GM18511 (cell line): ENCODE measurements around the gene CLDN3.

Source experiments
- ATAC-seq: cut with Tn5 transposase; IDR thresholded peaks from one replicate; pipeline ENCODE4 v1.9.1; 2021; ENCODE audit warnings: mild to moderate bottlenecking, moderate library complexity; ENCODE audit not compliant: unreplicated experiment

CLDN3 gene

DNA sequence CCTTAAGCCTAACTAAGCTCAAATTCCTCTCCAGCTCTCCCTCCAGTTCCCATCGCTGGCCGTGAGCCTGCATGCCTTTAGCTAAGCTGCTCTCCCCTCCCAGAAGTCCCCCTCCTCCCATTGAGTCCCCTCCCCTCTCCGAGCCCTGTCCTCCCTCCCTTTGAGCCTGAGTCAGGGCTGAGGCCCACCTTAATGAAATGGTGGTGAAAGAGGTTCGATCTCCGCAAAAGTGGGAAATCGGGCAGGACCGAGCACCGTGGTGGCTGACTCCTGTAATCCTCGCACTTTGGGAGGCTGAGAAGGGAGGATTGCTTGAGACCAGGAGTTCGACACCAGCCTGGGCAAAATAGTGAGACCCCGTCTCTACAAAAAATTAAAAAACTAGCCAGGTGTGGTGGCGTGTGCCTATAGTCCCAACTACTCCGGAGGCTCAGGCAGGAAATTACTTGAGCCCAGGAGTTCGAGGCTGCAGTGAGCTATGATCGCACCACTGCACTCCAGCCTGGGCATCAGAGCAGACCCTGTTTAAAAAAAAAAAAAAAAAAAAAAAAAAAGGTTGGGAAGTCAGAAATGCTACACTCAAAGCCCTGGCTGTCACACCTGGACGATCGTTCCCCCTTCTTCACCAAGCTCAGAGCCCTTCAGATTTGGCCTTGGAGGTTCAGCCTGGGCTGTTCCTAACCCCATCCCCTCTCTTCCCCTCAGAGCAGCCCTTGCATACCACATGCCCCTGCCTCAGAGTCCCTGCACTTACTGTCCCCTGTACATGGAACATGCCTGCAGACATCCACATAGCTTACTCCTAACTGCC lies 995 bp upstream of the CLDN3 start:
- no peak for ATAC-seq

DNA sequence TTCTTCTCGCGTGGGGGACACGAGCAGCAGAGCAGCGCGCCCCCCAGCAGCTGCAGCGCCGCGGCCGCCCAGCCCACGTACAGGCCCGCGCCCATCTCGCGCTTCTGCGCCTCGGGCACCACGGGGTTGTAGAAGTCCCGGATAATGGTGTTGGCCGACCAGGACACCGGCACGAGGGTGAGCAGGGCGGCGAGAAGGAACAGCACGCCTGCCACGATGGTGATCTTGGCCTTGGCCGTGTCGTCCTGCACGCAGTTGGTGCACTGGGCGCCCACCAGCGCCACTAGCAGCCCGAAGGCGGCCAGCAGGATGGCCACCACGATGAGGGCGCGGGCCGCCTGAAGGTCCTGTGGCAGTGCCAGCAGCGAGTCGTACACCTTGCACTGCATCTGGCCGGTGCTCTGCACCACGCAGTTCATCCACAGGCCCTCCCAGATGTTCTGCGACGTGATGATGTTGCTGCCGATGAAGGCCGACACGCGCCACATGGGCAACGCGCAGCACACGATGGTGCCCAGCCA lies 529 bp downstream of the CLDN3 start:
- no peak for ATAC-seq

DNA sequence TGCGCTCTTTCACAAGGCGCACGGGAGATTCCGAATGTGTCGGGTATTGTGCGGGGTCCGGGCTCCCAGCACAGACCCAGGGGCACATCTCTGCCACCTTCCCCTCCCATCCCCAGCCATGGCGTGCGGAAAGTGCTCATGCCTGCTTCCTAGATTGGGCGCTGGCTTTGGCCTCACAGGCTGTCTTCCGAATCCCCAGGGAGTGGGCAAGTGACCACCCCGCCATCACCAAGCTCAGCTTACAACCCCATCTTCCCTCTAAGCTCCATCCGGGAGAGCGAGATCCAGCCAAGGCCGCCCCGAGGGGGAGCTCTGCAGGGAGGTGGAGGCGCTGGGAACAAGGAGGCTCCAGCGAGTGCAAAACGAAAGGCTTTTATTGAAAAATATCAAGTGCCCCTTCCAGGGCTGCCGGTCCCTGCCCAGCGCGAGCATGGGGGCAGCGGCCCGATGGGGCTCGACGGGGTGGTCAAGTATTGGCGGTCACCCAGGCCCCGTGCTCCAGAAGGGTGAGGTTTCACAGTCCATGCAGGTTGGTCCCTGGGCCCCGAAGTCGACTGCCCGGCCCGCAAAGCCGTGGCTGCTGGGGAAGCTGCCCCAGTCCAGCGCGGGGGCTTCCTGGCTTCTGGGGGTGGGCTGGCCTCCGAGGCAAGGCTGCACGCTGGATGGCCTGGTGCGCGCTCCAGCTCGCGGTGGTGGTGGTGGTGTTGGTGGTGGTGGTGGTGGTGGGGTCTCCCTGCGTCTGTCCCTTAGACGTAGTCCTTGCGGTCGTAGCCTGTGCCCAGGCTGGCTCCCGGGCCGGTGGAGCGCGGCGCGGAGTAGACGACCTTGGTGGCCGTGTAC lies 1.2 kb downstream of the CLDN3 start:
- no peak for ATAC-seq

DNA sequence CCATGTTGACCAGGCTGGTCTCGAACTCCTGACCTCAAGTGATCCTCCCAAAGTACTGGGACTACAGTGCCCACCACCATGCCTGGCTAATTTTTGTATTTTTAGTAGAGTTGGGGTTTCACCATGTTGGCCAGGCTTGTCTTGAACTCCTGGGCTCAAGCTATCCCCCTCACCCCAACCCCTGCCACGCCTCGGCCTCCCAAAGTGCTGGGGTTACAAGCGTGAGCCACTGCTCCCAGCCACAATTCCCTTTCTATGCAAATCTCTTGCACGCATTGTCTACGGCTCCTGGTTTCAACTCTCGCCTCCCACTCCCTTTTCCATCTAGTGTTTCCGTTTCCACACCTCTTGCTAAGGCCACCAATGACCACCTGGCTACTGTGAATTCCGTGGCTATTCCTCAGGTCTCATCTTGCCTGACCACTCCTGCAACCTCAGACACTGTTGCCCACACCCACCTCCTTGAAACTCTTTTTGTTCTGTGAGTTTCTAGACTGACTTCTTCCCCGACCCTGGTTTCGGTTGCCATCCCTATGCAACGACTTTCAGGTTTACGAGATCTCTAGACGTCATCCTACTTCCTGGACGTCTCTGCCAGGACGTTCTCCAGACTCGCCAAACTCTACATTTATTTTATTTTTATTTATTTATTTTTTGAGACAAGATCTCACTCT lies 3.4 kb downstream of the CLDN3 start:
- no peak for ATAC-seq

DNA sequence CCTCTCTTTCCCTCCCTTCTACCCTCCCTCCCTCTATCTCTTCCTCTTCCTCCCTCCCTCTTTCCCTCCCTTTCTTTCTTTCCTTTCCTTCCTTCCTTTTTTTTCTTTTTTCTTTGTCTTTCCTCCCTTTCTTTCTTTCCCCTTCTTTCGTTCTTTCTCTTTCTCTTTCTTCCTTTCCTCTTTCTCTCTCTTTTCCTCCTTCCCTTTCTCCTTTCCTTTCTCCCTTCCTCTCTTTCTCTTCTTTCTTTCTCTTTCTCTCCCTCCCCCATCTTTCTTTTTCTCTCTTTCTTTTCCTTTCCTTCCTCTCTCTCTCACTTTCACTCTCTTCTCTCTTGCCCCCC lies 7.4 kb downstream of the CLDN3 start:
- ATAC-seq = no peak

DNA sequence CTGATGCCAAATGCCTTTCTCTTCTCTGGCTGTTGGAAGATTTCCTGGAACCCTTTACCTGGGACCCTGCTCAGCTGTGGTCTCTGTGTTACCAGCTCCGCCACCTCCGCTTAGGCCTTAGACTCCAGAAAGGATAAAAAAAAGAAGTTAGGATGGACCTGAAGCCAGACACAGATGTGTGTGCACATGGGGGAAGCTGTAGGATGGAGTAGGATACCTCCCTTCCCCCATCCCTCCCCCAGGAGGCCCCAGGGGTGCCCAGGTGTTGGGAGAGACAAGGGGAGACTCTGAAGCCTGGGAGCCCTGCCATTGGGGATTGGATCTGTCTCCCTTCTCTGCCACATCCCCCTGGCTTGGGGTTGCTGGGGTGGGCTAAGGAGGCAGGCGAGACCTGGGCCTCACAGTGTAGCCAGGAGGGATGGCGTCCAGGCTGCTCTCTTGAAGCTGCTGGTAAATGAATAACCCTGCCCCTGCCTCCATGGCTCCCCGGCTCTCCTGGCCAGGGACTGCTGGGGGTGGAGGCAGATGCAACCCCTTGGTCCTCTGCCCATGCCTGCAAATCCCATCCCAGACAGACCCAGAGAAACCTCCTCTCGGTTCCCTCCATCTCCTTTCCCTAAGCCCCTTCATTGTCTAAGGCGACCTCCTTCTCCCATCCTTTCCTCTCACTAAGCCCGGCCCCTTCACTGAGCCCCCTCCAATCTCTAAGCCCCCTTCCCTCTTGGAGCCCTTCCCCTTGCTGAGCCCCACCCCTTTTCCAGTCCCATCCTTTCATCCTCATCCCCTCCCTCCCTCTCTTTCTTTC lies 8.0 kb downstream of the CLDN3 start:
- no peak for ATAC-seq

DNA sequence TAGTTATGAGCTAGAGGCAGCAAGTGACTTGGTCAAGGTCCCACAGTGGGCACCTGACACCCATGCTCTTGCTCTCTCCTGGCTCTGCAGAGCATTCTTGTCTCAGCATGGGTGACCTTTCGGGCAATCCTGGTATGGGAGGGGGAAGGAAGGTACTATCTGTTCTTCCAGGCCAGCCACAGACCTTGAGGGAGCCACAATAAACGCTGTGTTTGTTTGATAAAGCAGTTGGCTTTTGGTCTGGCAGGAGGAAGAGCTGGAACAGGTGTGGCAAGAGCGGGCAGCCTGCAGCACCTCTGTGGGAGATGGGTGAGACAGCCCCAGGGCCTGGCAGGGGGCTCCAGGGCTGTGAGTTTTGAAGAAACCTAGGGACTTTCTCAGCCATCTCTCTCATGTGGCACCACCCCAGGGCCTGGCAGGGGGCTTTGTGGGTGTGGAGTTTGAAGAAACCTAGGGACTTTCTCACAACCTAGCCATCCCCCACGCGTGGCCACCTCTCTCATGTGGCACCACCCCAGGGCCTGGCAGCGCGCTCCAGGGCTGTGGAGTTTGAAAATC lies 11.4 kb downstream of the CLDN3 start:
- no peak for ATAC-seq

DNA sequence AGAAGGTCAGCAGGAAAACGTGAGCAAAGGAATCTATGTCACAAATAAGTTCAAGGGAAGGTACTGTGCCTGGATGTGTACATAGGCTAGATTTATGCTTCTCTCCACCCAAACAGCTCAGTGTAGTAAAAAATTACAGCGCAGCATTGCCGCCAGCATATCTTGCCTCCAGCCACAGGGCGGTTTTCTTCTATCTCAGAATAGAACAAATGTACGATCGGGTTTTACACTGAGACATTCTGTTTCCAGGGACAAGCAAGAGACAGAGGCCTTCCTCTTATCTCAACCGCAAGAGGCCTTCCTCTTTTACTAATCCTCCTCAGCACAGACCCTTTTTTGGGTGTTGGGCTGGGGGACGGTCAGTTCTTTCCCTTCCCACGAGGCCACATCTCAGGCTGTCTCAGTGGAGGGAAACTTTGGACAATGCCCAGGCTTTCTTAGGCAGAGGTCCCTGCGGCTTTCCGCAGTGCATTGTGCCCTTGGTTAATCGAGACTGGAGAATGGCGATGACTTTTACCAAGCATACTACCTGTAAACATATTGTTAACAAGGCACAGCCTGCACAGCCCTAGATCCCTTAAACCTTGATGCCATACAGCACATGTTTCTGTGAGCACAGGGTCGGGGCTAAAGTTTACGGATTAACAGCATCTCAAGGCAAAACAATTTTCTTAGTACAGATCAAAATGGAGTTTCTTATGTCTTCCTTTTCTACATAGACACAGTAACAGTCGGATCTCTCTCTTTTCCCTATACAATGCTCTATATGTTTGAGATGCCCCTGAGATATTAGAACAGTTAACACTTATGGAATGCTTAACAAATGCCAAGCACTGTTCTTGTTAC lies 19.9 kb downstream of the CLDN3 start:
- no peak for ATAC-seq

DNA sequence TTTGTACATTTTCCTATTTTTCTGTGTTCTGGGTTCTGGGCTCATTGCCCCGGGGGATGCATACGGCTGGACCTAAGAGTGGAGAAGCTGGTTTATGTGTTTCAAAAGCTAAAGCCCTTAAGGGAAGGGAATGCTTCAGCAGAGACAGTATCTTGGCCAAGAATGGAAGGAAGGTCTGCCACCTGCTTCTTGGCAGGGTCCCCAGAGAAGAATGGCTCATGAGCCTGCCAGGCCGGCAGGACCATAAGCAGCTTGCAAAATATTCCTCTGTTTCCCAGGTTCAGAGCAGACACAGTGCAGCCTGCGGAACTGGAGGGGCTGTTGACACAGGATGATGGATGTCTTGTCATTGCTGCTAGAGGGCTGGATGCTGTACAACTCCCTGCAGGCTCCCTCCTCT lies 23.7 kb downstream of the CLDN3 start:
- no peak for ATAC-seq

DNA sequence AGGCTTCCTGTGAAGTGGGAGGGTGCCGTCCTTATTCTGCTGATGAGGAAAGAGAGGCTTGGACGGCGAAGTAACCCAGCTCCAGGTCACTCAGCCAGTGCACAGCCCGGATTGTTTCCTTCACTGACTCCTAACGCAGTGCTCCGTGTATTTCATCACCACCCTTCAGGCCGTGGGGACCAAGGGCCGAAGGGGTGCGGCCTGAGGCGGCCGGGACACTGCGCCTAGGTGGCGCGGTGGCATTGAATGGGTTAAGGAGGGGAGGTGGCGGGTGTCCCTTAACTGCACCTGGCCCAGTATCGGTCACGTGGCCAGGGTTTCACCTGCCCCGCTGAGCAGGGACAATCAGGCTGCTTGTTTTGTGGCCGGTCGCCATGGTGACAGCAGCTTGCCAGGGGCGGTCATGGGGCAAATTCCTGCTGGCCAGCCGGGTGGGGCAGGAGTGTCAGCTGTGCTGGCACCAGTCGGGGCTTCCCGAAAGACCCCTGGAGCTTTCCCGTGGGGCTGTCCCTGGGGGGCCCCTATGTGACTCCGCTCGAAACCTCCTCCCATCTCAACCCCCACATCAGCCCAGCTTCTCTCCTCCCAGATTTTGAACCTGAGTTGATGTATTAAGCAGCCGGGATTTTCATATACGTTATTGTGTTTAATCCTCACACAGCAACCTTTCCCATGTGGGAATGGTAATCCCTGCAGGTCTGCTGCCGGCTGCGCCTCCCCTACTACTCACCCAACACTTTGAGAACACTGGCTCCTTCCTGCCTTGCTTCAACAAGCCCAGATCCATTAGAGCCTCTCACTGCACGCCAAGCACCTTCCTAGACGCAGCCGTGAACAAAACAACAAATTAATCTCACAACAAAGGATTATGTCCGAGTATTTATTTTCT lies 27.1 kb downstream of the CLDN3 start:
- ATAC-seq = no peak

DNA sequence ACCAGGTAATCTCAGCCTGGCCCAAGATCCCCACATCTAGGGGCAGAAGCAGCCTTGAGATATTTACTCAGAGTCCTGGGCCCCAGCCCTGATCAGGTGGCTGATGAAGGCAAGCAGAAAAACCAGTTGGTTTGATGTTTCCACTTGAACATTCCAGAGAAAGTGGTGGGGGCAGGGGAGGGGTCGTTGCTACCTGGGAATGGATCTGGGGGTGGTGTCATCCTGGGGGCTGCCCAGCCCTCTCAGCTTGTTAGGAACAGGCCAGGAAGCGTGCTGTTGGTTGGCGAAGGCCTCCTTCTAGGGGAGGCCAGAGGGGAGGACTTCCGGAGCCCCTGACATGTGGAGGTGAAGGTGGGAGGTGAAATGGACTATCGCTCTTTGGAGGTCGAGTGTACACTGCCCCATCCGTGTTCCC lies 27.7 kb downstream of the CLDN3 start:
- ATAC-seq = no peak

DNA sequence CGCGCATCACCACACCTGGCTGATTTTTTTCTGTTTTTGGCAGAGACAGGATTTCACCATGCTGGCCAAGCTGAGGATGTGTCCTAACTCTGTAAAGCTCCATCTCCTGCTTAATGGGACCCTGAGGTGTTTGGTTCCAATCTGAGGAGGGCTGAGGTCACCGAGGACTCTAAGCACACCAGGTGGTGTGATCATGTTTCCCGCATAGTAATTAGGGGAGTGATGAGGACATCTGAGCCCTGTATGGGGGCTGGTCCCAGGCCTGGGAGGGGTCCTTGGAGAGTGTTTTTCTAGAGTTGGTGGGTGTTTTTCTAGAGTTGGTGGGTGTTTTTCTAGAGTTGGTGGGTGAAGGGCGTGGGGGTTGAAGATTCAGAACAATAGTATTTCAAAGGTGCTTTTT lies 28.5 kb downstream of the CLDN3 start:
- ATAC-seq = no peak

DNA sequence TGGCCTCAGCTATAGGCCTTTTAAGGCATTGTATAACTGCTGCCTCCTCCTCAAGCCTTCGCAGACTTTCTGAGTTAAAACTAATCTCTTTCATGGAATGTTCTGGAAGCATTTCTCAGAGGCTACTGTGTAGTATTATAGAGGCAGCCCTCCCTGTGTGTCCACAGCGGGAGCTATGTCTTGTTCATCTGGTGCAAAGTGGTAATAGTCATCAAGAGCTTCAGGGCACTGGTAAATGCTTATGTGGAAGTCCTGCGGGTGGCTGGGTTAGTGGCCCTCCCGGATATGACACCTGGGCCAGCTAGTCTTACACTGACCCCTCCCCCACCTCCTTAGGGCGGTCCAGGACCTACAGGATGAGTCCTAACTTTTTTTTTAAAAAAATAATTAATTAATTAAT lies 29.3 kb downstream of the CLDN3 start:
- ATAC-seq = no peak

DNA sequence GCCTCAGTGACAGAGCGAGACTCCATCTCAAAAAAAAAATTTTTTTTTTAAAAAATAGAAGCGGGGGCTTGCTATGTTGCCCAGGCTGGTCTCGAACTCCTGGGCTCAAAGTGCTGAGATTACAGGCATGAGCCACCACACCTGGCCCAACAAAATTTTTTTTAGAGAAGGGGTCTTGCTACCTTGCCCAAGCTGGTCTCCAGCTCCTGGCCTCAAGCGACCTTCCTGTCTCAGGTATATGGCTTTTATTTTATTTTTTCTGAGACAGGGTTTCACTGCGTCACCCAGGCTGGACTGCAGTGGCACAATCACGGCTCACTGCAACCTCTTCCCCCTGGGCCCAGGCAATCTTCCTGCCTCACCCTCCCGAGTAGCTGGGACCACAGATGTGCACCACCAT lies 29.9 kb downstream of the CLDN3 start:
- ATAC-seq = no peak

DNA sequence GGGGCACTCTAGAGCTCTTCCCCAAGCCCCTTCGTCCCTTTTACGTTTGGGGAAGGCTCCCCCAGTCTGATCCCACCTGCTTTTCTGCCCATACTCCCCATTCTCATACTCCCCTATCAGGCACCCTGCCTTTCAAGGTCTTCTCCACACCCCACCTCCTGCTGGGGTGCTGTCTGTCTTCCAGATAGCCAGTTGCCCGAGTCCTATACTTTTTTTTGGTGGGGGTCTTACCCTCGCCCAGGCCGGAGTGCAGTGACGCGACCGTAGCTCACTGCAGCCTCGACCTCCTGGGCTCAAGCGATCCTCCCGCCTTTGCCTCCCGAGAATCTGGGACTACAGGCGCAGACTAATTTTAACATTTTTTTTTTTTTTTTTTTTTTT lies 30.7 kb downstream of the CLDN3 start:
- peak; percentile 6 for ATAC-seq

DNA sequence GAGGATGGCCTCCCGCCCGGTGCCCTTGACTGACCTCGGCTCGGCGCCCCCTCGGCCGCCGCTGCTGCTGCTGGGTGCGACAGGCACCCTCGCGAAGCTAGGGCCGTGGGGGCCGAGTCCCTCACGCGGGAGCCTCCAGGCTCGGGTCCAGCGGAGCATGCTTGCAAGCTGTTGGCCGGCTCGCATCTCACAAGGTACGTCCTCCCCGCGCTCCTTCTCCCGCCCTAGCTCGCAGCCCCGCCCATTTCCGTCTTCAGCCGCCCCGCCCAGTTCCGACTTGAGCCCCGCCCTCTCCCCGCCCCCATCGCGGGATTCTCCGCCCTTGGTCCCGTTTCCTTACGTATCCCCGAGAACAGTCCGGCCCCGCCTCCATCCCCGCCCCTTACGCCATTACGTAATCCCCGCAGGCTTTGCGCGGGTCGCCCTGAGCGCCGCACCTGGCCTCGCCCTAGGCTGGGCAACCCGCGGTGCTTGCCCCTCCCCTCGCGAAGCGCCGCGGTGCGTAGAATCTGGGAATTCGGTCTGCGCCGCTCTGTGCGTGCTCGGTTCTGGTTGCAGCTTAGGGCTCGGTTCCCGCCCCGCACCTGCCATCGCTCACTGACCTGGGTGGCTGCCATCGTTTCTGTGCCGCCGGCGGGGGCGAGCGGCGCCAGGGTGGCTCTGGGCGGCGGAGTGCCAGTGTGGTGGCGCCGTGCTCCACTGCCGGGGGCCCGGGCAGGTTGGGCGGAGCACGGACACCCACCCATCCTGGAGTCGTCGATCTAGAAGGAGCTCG lies 31.3 kb downstream of the CLDN3 start, which contains the start of gene ABHD11:
TSS of gene ABHD11 (minus strand) at position 191 of the 775 bp plus-strand sequence. CDS start at position 159, 32 bp downstream.
- ATAC-seq = peak; percentile 88

DNA sequence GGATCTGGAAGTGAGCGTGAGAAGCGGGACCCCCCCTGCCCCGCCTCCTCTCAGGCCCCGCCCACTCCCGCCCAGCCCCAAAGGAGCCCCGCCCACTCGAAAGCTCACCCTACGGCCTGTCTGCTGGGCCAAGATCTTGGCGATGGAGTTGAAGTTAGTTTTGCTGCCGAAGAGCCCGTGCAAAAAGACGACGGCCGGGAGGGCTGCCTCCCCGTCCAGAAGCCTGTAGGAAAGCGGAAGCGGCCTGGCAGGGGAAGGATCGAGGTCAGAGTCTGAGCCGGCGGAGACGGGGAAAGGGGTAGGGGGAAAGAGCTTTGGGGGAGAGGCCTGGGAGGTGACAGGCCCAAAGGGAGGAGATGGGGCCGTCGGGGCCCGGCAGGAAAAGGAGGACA lies 31.9 kb downstream of the CLDN3 start:
- peak; percentile 24 for ATAC-seq
